ENCODE results near the gene SCD5.

Gene SCD5

GRCh38 chr4:82584931-82585330 is 213.7 kb downstream of the SCD5 start:
- no peak for DNase-seq

GRCh38 chr4:82583897-82584587 is 214.6 kb downstream of the SCD5 start:
- DNase-seq = no peak

GRCh38 chr4:82579932-82580331 is 218.7 kb downstream of the SCD5 start:
- no peak for DNase-seq

Data from suppressor macrophage treated with lipopolysaccharide for 4 hours (primary cell).